GM23338 (cell line): Measurements from ENCODE around the gene SETD4. TPM values are rescaled to one million over a fixed set of nuclear protein-coding genes. Genes with fewer than 3 reads are reported as not detected.

Experiments used
- ATAC-seq: fragments of 200-7000 bp; cut with Tn5 transposase; 3 replicates; pipeline ENCODE4 v1.9.1; 2020
- DNase-seq: peaks from one replicate; pipeline ENCODE4 v3.0.0-alpha.2; 2015; ENCODE audit warnings: low spot score
- H2AFZ ChIP-seq: fragments of 200-600 bp; sonication (generic); 2 replicates; pipeline ENCODE4 v1.8.0; 2016; ENCODE audit warnings: antibody characterized with exemption, mild to moderate bottlenecking, moderate library complexity
- H3F3A ChIP-seq: fragments of 200-600 bp; sonication (generic); replicated peaks from 2 replicates; pipeline ENCODE4 v1.8.0; 2017; ENCODE audit warnings: antibody characterized with exemption, mixed run types, low read depth
- H3K27ac ChIP-seq: fragments of 200-600 bp; sonication (generic); 2 replicates; pipeline ENCODE4 v1.6.1; 2016; ENCODE audit warnings: low read depth
- H3K27me3 ChIP-seq: fragments of 200-600 bp; sonication (generic); 2 replicates; pipeline ENCODE4 v1.8.0; 2016; ENCODE audit warnings: mild to moderate bottlenecking, mixed run types, moderate library complexity; ENCODE audit not compliant: insufficient read depth
- H3K36me3 ChIP-seq: fragments of 200-600 bp; sonication (generic); 2 replicates; pipeline ENCODE4 v1.8.0; 2016; ENCODE audit warnings: mild to moderate bottlenecking; ENCODE audit not compliant: insufficient read depth
- H3K4me1 ChIP-seq: fragments of 200-600 bp; sonication (generic); 2 replicates; pipeline ENCODE4 v1.8.0; 2016; ENCODE audit warnings: mild to moderate bottlenecking, moderate library complexity; ENCODE audit not compliant: insufficient read depth
- H3K4me2 ChIP-seq: fragments of 200-600 bp; sonication (generic); 2 replicates; pipeline ENCODE4 v1.7.1; 2017; ENCODE audit warnings: mixed run types
- H3K4me3 ChIP-seq: fragments of 200-600 bp; sonication (generic); 2 replicates; pipeline ENCODE4 v1.6.1; 2016; ENCODE audit warnings: mixed run types
- H3K79me2 ChIP-seq: fragments of 200-600 bp; sonication (generic); replicated peaks from 2 replicates; pipeline ENCODE4 v1.8.0; 2017; ENCODE audit warnings: mild to moderate bottlenecking; ENCODE audit not compliant: insufficient read depth
- H3K9me2 ChIP-seq: fragments of 200-600 bp; sonication (generic); 2 replicates; pipeline ENCODE4 v1.8.0; 2017; ENCODE audit not compliant: insufficient read depth
- H4K20me1 ChIP-seq: fragments of 200-600 bp; sonication (generic); replicated peaks from 2 replicates; pipeline ENCODE4 v1.8.0; 2017; ENCODE audit warnings: mild to moderate bottlenecking; ENCODE audit not compliant: insufficient read depth
- H3K27ac Mint-ChIP-seq: 2 replicates; pipeline ENCODE4 v1.8.0; 2020; ENCODE audit warnings: inconsistent platforms, mild to moderate bottlenecking, moderate library complexity, mixed read lengths
- H3K27me3 Mint-ChIP-seq: 3 replicates; pipeline ENCODE4 v1.8.0; 2022; ENCODE audit warnings: low read depth, mild to moderate bottlenecking, moderate library complexity, mixed read lengths, inconsistent platforms; ENCODE audit not compliant: insufficient read depth, poor library complexity
- H3K36me3 Mint-ChIP-seq: 3 replicates; pipeline ENCODE4 v1.8.0; 2021; ENCODE audit warnings: low read depth, mild to moderate bottlenecking, inconsistent platforms, moderate library complexity, mixed read lengths
- H3K4me1 Mint-ChIP-seq: 3 replicates; pipeline ENCODE4 v1.8.0; 2020; ENCODE audit warnings: mild to moderate bottlenecking, inconsistent platforms, mixed read lengths
- H3K4me3 Mint-ChIP-seq: 3 replicates; pipeline ENCODE4 v1.8.0; 2021; ENCODE audit warnings: moderate library complexity, mild to moderate bottlenecking, inconsistent platforms, mixed read lengths
- H3K9me3 Mint-ChIP-seq: 3 replicates; pipeline ENCODE4 v1.8.0; 2020; ENCODE audit warnings: moderate library complexity, mild to moderate bottlenecking, inconsistent platforms, mixed read lengths
- CTCF ChIP-seq, 2 experiments: fragments of 200-600 bp in 1 of 2; sonication (generic) in 1 of 2; conservative IDR thresholded peaks; 2 replicates each; pipeline versions ENCODE4 v1.5.1 to v1.6.1; 2016 to 2017; ENCODE audit warnings: antibody characterized with exemption in 2 of 2, low read depth in 2 of 2, mild to moderate bottlenecking in 2 of 2, moderate library complexity in 1 of 2
- ETS1 ChIP-seq: IDR thresholded peaks from 2 replicates; pipeline ENCODE4 v1.6.1; 2016; ENCODE audit warnings: antibody characterized with exemption
- EZH2phosphoT487 ChIP-seq: fragments of 200-600 bp; sonication (generic); IDR thresholded peaks from one replicate; pipeline ENCODE4 v1.8.1; 2018; ENCODE audit warnings: antibody characterized with exemption; ENCODE audit not compliant: unreplicated experiment
- JUNB ChIP-seq: IDR thresholded peaks from one replicate; pipeline ENCODE4 v1.6.1; 2016; ENCODE audit warnings: antibody characterized with exemption; ENCODE audit not compliant: unreplicated experiment
- POLR2AphosphoS5 ChIP-seq: IDR thresholded peaks from 2 replicates; pipeline ENCODE4 v1.6.1; 2016; ENCODE audit warnings: antibody characterized with exemption, low read depth
- STAT1 ChIP-seq: IDR thresholded peaks from one replicate; pipeline ENCODE4 v1.6.1; 2016; ENCODE audit warnings: antibody characterized with exemption; ENCODE audit not compliant: unreplicated experiment
- ZNF114 ChIP-seq: fragments of 250-450 bp; sonication (Bioruptor Pico); IDR thresholded peaks from 2 replicates; pipeline ENCODE4 v1.5.0; 2020; ENCODE audit warnings: mild to moderate bottlenecking, moderate library complexity
- ZNF331 ChIP-seq: fragments of 250-450 bp; sonication (Bioruptor Pico); IDR thresholded peaks from 2 replicates; pipeline ENCODE4 v1.5.0; 2020; ENCODE audit warnings: low read depth, mild to moderate bottlenecking, moderate library complexity
- polyA plus RNA-seq: library from polyadenylated mRNA; unstranded; fragments of >200 nt; fragmentation: Nextera tagmentation; extraction: Ambion mirVana; gene quantifications from 2 replicates; pipeline ENCODE4 v1.2.1, GENCODE V29; 2016
- total RNA-seq: library from RNA; depleted of rRNA; stranded (reverse); fragments of >200 nt; shearing (Covaris generic); gene quantifications from 2 replicates; pipeline ENCODE4 v1.2.3, GENCODE V29; 2014

SETD4 gene
- total and polyA plus RNA-seq, 2 experiments from 2014 or later, result 32.5 to 45.1 TPM

- H3K4me3 ChIP-seq, result no peak overlapping the region
- H3K27ac ChIP-seq, result no peak overlapping the region
- Mint-ChIP-seq H3K4me3 (no peak overlapping the region), H3K9me3 (peaks cover 2% of the 10 kb centered on the region; the same call in 1 of the 3 replicates), H3K36me3 (no peaks in the 10 kb centered on the region), H3K4me1 (peaks cover 7% of the 10 kb centered on the region), H3K27me3 (peaks cover 5% of the 10 kb centered on the region), H3K27ac (no peak overlapping the region)
- ATAC-seq (no peak), DNase-seq (no peak)
- H4K20me1 ChIP-seq, result no peaks in the 10 kb centered on the region
- no peaks in the 10 kb centered on the region for H3K79me2 ChIP-seq
- H3K4me2 ChIP-seq, result no peak overlapping the region
- no peaks in the 10 kb centered on the region for H3F3A ChIP-seq
- H3K4me1 ChIP-seq, result no peaks in the 10 kb centered on the region; the same call in 1 of the 2 replicates
- no peak overlapping the region for H2AFZ ChIP-seq
- TF ChIP-seq STAT1 (no peak), JUNB (no peak), EZH2phosphoT487 (no peak)
- H3K27me3 ChIP-seq, result no peaks in the 10 kb centered on the region
- H3K36me3 ChIP-seq, result no peaks in the 10 kb centered on the region
- 0 out of 2 replicates have a peak, but pooled peaks cover 6% of the 10 kb centered on the region for H3K9me2 ChIP-seq
These were observed 21.9 kb upstream of the SETD4 start for GRCh38 chr21:36082237-36082664.

- H3K27me3 Mint-ChIP-seq, result peaks cover 3% of the 10 kb centered on the region
- H3K4me3 Mint-ChIP-seq, result no peak overlapping the region
- H3K4me1 ChIP-seq, result peaks cover 7% of the 10 kb centered on the region
- H3K36me3 ChIP-seq, result no peaks in the 10 kb centered on the region
- H3K4me2 ChIP-seq, result no peak overlapping the region
- DNase-seq (no peak), ATAC-seq (no peak)
- H4K20me1 ChIP-seq, result no peaks in the 10 kb centered on the region
- peaks cover 2% of the 10 kb centered on the region; the same call in 1 of the 3 replicates for H3K9me3 Mint-ChIP-seq
- H3K79me2 ChIP-seq, result no peaks in the 10 kb centered on the region
- H3K27ac Mint-ChIP-seq, result no peak overlapping the region
- no peak for TF ChIP-seq CTCF (conservative IDR thresholded peaks at IDR 0.05; ENCODE audit: low read depth in 2 of 2)
- H3K27ac ChIP-seq, result no peak overlapping the region
- no peaks in the 10 kb centered on the region for H3K36me3 Mint-ChIP-seq
- no peaks in the 10 kb centered on the region for H3K27me3 ChIP-seq
- no peak overlapping the region for H3K4me3 ChIP-seq
- H3F3A ChIP-seq, result no peaks in the 10 kb centered on the region
- H3K9me2 ChIP-seq, result 0 out of 2 replicates have a peak, but pooled peaks cover 6% of the 10 kb centered on the region
- peaks cover 13% of the 10 kb centered on the region for H3K4me1 Mint-ChIP-seq
- H2AFZ ChIP-seq, result no peak overlapping the region
These were observed 20.1 kb upstream of the SETD4 start for GRCh38 chr21:36080386-36080785.

GRCh38 chr21:36079671-36080070 lies 19.3 kb upstream of the SETD4 start:
- Histone ChIP-seq H3F3A (no peaks in the 10 kb centered on the region), H3K79me2 (no peaks in the 10 kb centered on the region), H3K4me2 (no peak overlapping the region), H3K27ac (no peak overlapping the region), H3K36me3 (no peaks in the 10 kb centered on the region), H2AFZ (peak overlapping the region; percentile 66; the same call in 1 of the 2 replicates), H3K4me3 (no peak overlapping the region), H4K20me1 (no peaks in the 10 kb centered on the region), H3K9me2 (0 out of 2 replicates have a peak, but pooled peaks cover 2% of the 10 kb centered on the region), H3K27me3 (no peaks in the 10 kb centered on the region), H3K4me1 (peaks cover 14% of the 10 kb centered on the region)
- ATAC-seq (no peak), DNase-seq (no peak)
- H3K4me3 Mint-ChIP-seq, result no peak overlapping the region
- no peak overlapping the region for H3K27ac Mint-ChIP-seq
- peaks cover 2% of the 10 kb centered on the region; the same call in 1 of the 3 replicates for H3K9me3 Mint-ChIP-seq
- H3K27me3 Mint-ChIP-seq, result peaks cover 3% of the 10 kb centered on the region
- H3K4me1 Mint-ChIP-seq, result peaks cover 20% of the 10 kb centered on the region
- H3K36me3 Mint-ChIP-seq, result no peaks in the 10 kb centered on the region
- TF ChIP-seq ZNF331 (CRISPR knock-in tag) (no peak), ZNF114 (no peak), CTCF (conservative IDR thresholded peaks at IDR 0.05; ENCODE audit: low read depth in 2 of 2) (no peak), ETS1 (no peak), POLR2AphosphoS5 (no peak), EZH2phosphoT487 (no peak)
